Measurements from ENCODE around the gene HAUS7. TPM values are rescaled to one million over a fixed set of nuclear protein-coding genes. Genes with fewer than 3 reads are reported as not detected.

The HAUS7 gene
- total and polyA plus RNA-seq, 7 donors, result 15.0 to 37.8 (median 23.9) TPM

DNA sequence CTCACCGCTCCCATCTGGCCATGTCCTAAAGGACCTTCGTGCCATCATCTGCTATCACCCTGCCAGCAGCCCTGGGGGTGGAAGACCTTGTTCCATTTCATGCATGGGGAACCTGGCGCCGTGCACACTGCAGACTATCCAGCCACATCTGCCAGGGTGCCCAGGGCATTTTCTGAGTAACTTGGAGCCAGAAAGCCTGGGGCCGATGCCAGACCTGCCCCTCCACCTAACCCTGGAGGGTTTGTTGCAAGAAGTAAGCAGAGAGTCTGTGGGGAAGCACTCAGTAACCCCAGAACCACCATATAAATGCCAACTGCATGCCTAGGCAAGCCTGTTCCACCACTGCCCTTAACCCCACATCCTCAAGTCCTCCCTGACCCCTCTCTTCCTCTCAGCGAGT lies 7.3 kb downstream of the HAUS7 start:
- no peaks in the 10 kb centered on the region for H3K9me3 ChIP-seq
- H3K4me1 ChIP-seq, result no peaks in the 10 kb centered on the region
- intact Hi-C loops (cut with DNase I), result no loop called here
- no peak overlapping the region for H3K27ac ChIP-seq
- no peaks in the 10 kb centered on the region for H3K27me3 ChIP-seq
- DNase-seq, result no peak
- H3K36me3 ChIP-seq, result peaks cover 0 to 5% (median 0%) of the 10 kb centered on the region in 4 donors
- H3K4me3 ChIP-seq, result no peak overlapping the region
- WGBS, 2 donors, result 95 to 97% methylated on average over 6 of the region's 6 CpGs
- TF ChIP-seq, protein P1, sequence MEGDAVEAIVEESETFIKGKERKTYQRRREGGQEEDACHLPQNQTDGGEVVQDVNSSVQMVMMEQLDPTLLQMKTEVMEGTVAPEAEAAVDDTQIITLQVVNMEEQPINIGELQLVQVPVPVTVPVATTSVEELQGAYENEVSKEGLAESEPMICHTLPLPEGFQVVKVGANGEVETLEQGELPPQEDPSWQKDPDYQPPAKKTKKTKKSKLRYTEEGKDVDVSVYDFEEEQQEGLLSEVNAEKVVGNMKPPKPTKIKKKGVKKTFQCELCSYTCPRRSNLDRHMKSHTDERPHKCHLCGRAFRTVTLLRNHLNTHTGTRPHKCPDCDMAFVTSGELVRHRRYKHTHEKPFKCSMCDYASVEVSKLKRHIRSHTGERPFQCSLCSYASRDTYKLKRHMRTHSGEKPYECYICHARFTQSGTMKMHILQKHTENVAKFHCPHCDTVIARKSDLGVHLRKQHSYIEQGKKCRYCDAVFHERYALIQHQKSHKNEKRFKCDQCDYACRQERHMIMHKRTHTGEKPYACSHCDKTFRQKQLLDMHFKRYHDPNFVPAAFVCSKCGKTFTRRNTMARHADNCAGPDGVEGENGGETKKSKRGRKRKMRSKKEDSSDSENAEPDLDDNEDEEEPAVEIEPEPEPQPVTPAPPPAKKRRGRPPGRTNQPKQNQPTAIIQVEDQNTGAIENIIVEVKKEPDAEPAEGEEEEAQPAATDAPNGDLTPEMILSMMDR (IDR thresholded peaks at IDR 0.05), result no peak
- no peak for TF ChIP-seq EP300 (IDR thresholded peaks at IDR 0.05)
- TF ChIP-seq POLR2A (IDR thresholded peaks at IDR 0.05), result no peak
- no peak for TF ChIP-seq POLR2AphosphoS5 (IDR thresholded peaks at IDR 0.05)

DNA sequence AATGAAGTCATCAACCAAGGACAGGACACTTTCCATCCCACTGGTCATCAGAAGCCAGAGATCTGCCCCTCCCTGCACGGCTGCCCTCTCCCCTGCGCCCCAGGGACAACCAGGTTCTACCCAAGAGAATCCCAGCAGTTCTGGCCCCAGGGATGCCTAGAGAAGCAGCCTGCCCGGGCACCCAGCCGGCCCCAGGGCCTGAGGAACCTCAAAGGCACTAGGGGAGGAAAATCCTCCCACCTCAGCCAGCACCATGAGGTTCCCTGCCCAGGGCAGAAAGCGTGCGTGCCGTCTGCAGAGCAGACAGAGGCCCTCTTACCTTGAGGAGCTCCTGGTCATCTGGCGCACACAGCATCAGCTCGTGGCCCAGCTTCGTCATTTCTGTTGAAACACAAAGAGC lies 8.1 kb downstream of the HAUS7 start:
- H3K4me1 ChIP-seq, result no peaks in the 10 kb centered on the region
- no peaks in the 10 kb centered on the region for H3K27me3 ChIP-seq
- no peak overlapping the region for H3K4me3 ChIP-seq
- no peak for DNase-seq
- intact Hi-C loops (cut with DNase I), result no loop called here
- no peak overlapping the region for H3K27ac ChIP-seq
- H3K36me3 ChIP-seq, result peaks cover 0 to 5% (median 0%) of the 10 kb centered on the region in 4 donors
- 95% methylated on average over 10 of the region's 10 CpGs for WGBS, 2 donors
- no peaks in the 10 kb centered on the region for H3K9me3 ChIP-seq
- TF ChIP-seq, protein P1 (IDR thresholded peaks at IDR 0.05), result no peak
- TF ChIP-seq POLR2AphosphoS5 (IDR thresholded peaks at IDR 0.05), result no peak
- no peak for TF ChIP-seq POLR2A (IDR thresholded peaks at IDR 0.05)
- TF ChIP-seq EP300 (IDR thresholded peaks at IDR 0.05), result no peak

DNA sequence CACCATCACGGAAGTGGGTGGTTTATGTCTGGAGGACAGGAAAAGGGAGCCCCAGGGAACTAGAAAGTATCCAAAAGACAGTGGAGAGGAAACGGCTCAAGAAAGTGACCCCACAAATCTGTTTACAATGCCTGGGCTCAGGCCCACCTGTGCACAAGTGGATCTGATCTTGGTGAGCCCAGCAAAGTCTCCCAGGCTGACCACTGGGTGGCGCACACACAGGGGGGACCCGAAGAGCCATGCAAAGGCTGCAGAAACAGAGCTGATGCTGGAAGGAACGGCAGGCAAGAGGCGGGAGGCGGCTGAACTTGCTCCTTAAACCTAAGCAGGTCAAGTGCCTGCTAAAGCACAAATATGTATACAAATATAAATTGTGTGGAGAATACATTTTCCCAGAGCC lies 9.6 kb downstream of the HAUS7 start:
- no peaks in the 10 kb centered on the region for H3K27me3 ChIP-seq
- no peak for TF ChIP-seq POLR2A (IDR thresholded peaks at IDR 0.05)
- TF ChIP-seq POLR2AphosphoS5 (IDR thresholded peaks at IDR 0.05), result no peak
- TF ChIP-seq, protein P1 (IDR thresholded peaks at IDR 0.05), result peak in 2 of 4 experiments; percentile 42 to 52
- no peak for TF ChIP-seq EP300 (IDR thresholded peaks at IDR 0.05)
- intact Hi-C loops (cut with DNase I), result no loop called here
- H3K36me3 ChIP-seq, result peaks cover 0 to 5% (median 0%) of the 10 kb centered on the region in 4 donors
- WGBS, 2 donors, result 49 to 50% methylated on average over 7 of the region's 7 CpGs
- H3K9me3 ChIP-seq, result no peaks in the 10 kb centered on the region
- no peak overlapping the region for H3K4me3 ChIP-seq
- peaks cover 0 to 6% (median 0%) of the 10 kb centered on the region in 4 donors for H3K4me1 ChIP-seq
- DNase-seq, result no peak
- H3K27ac ChIP-seq, result no peak overlapping the region

DNA sequence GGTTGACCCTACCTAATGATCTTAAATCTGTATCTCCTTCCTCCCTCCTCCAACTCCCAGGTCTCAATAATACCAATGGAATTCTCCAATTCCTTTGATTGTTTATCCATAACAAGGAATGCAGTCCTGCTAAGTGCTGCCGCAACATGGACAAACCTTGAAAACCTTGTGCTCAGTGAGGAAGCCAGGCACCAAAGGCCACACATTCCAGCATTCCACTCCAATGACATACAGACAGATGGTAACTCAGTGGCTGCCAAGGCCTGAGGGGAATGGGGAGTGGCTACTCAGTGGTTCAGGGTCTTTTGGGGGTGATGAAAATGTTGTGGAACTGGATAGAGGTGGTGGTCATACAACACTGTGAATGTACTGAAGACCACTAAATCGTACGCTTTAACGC lies 10.4 kb downstream of the HAUS7 start:
- peaks cover 0 to 6% (median 0%) of the 10 kb centered on the region in 4 donors for H3K4me1 ChIP-seq
- H3K27me3 ChIP-seq, result no peaks in the 10 kb centered on the region
- H3K9me3 ChIP-seq, result no peaks in the 10 kb centered on the region
- no peak overlapping the region for H3K27ac ChIP-seq
- no peak for TF ChIP-seq POLR2A (IDR thresholded peaks at IDR 0.05)
- TF ChIP-seq, protein P1 (IDR thresholded peaks at IDR 0.05), result no peak
- TF ChIP-seq EP300 (IDR thresholded peaks at IDR 0.05), result no peak
- TF ChIP-seq POLR2AphosphoS5 (IDR thresholded peaks at IDR 0.05), result no peak
- WGBS, 2 donors, result 92 to 94% methylated on average over 4 of the region's 4 CpGs
- DNase-seq, result no peak
- H3K4me3 ChIP-seq, result no peak overlapping the region
- intact Hi-C loops (cut with DNase I), result no loop called here
- H3K36me3 ChIP-seq, result peaks cover 0 to 5% (median 0%) of the 10 kb centered on the region in 4 donors

DNA sequence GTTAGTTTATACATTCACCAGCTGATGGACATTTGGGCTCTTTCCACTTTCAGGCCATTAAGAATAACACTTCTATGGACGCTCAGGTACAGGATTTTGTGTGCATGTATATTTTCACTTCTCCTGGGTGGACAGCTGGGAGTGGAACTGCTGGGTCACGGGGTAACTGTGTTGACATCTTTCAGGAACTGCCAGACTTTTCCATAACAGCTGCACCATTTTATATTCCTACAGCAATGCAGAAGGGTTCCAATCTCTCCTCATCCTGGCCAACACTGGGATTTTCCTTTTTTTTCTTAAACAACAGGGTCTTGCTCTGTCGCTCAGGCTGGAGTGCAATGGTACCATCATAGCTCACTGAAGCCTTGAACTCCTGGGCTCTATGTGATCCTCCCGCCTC lies 11.9 kb downstream of the HAUS7 start:
- Histone ChIP-seq H3K27me3 (no peaks in the 10 kb centered on the region), H3K36me3 (peaks cover 0 to 17% (median 0%) of the 10 kb centered on the region in 4 donors), H3K4me3 (no peak overlapping the region), H3K4me1 (peaks cover 0 to 6% (median 0%) of the 10 kb centered on the region in 4 donors), H3K27ac (no peak overlapping the region), H3K9me3 (no peaks in the 10 kb centered on the region)
- WGBS, 2 donors, result 88 to 92% methylated on average over 4 of the region's 4 CpGs
- TF ChIP-seq POLR2AphosphoS5 (IDR thresholded peaks at IDR 0.05) (no peak), POLR2A (IDR thresholded peaks at IDR 0.05) (no peak), EP300 (IDR thresholded peaks at IDR 0.05) (no peak)
- TF ChIP-seq, protein P1 (IDR thresholded peaks at IDR 0.05), result no peak
- intact Hi-C loops (cut with DNase I), result no loop called here
- DNase-seq, result no peak
